GM19397 (cell line): Measurements from ENCODE around the gene DYSF.

Experiments used
- ATAC-seq: cut with Tn5 transposase; IDR thresholded peaks from one replicate; pipeline ENCODE4 v1.9.1; 2021; ENCODE audit warnings: mild to moderate bottlenecking, moderate library complexity; ENCODE audit not compliant: unreplicated experiment

Gene DYSF

GRCh38 chr2:71715951-71716696 is 262.8 kb downstream of the DYSF start:
- ATAC-seq: no peak

- ATAC-seq: no peak
Measured at GRCh38 chr2:71716697-71717624, 263.6 kb downstream of the DYSF start.

GRCh38 chr2:71718686-71719085 is 265.3 kb downstream of the DYSF start:
- ATAC-seq: no peak

DNA sequence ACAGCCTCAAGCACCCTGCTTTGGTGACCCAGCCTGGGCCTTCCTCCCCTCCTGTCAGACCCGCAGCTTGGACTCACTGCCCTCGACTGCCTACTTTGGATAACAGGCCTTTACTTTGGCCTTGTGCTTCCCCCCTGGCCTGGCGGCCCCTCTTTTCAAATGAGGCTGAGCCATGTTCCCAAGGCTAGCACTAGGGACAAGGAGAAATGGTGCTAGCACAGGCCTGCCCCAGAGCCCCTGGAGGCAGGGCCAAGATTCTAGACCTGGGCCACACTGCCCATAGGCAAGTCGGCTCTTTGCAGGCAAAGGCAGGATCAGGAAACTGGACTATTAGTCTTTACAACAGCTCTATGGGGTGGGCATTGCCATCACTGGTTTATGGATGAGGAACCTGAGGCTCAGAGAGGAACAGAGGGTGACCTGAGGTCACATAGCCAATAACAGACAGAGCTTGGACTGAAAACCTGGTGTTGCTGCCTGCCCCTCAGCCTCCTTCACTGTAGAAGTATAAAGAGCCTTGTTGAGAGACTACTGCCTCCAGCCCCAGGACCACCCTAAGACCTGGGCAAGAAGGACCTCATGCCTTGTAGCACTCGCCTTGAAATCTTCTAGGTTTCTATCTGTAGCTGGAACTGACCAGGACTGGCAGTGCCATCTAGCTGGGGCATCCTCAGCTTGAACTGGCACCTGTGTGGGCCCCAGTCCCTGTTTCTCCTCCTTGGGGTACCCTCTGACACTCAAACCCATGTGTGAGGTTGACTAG is 266.3 kb downstream of the DYSF start:
- no peak for ATAC-seq

- ATAC-seq: no peak
Measured at GRCh38 chr2:71720283-71720560, 266.9 kb downstream of the DYSF start.

- ATAC-seq: no peak
Measured at GRCh38 chr2:71720596-71721361, 267.4 kb downstream of the DYSF start.

- no peak for ATAC-seq
Measured at GRCh38 chr2:71721362-71721665, 268.0 kb downstream of the DYSF start.

- ATAC-seq: no peak
Measured at GRCh38 chr2:71721669-71722068, 268.3 kb downstream of the DYSF start.

DNA sequence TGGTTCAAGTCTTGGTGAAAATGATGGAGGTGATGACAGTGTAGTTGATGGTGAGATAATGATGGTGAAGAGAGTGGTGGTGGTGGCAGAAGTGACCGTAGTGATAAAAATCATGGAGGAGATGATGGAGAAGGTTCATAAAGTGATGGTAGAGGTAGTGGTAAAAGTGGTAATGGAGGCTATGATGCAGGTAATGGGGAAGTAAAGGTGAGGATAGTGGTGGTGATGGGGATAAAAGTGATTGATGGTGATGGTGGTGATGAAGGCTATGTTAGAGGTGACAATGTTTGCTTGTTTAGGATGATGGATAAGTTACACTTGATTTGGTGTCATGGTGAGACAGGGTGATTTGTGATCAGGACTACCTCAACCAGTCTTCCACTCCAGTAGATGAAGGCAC is 268.9 kb downstream of the DYSF start:
- ATAC-seq: no peak

DNA sequence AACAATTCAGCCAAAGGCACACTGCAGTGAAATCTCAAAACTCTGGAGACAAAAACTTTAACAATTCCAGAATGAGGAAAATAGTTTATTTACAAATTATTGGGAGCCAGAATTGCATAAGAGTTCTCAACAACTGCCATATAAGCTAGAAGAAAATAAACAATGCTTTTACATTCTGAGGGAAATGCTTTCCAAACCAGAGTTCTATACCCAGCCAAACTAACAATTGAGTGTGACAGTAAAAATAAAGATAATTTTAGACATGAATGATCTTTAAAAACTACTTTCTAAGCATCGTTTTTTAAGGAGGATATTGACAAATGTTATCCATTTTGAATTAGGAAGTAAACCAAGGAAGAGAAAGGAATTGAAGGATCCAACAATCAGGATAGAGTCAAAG is 271.4 kb downstream of the DYSF start:
- no peak for ATAC-seq

GRCh38 chr2:71725836-71726235 is 272.5 kb downstream of the DYSF start:
- no peak for ATAC-seq

DNA sequence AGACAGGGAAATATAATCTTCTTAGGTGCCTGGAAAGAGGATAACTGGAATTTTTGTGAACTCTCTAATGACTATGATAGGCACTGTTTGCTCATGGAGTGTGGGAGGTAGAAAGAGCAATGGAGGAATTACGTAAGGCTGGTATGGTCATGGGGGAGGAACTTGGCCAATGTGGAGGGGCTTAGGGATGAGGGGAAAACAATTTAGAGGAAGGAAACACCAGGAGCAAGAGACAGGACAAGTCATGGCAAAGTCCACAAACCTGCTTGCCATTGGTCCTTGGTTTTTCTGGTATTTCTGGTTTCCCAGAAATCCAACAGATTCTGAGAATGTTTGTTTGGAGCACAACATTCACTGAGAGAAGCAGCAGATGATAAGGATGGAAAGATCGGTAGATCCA is 274.2 kb downstream of the DYSF start:
- ATAC-seq: no peak

- ATAC-seq: no peak
Measured at GRCh38 chr2:71728036-71728435, 274.7 kb downstream of the DYSF start.

GRCh38 chr2:71730785-71731383 is 277.5 kb downstream of the DYSF start:
- no peak for ATAC-seq

DNA sequence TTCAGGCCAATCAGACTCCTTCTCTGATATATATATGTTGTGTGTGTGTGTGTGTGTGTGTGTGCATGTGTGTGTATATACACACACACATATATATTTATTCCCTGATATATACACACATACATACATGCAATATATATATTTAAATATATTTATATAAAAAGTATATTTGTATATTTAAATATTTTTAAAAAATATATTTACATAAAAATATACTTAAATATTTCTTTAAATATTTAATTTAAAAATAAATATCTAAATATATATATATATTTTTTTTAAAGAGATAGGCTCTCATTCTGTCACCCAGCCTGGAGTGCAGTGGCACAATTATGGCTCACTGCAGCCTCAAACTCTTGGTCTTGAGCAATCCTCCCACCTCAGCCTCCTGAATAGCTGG is 281.3 kb downstream of the DYSF start:
- ATAC-seq: no peak

- no peak for ATAC-seq
Measured at GRCh38 chr2:71735676-71736075, 282.3 kb downstream of the DYSF start.
